ENCODE results near the gene TBC1D22A. TPM values are rescaled to one million over a fixed set of nuclear protein-coding genes. Genes with fewer than 3 reads are reported as not detected.

The TBC1D22A gene
- total RNA-seq, 4 donors from 2014 or later, result 42.6 to 70.4 (median 55.1) TPM

GRCh38 chr22:47219789-47220188, 457.3 kb downstream of the TBC1D22A start:
- no peak overlapping the region for H3K4me3 ChIP-seq
- H3K27me3 ChIP-seq, result no peaks in the 10 kb centered on the region
- no peaks in the 10 kb centered on the region for H3K36me3 ChIP-seq
- H3K27ac ChIP-seq, result no peak overlapping the region
- TF ChIP-seq CTCF (IDR thresholded peaks at IDR 0.05) (no peak), POLR2A (IDR thresholded peaks at IDR 0.05) (no peak)
- H3K9me3 ChIP-seq, result no peaks in the 10 kb centered on the region
- H3K4me1 ChIP-seq, result no peaks in the 10 kb centered on the region
- no peak for DNase-seq

GRCh38 chr22:47220752-47221151, 458.3 kb downstream of the TBC1D22A start:
- H3K4me3 ChIP-seq, result no peak overlapping the region
- H3K4me1 ChIP-seq, result no peaks in the 10 kb centered on the region
- no peaks in the 10 kb centered on the region for H3K27me3 ChIP-seq
- H3K9me3 ChIP-seq, result no peaks in the 10 kb centered on the region
- H3K36me3 ChIP-seq, result no peaks in the 10 kb centered on the region
- DNase-seq, result no peak
- no peak overlapping the region for H3K27ac ChIP-seq
- no peak for TF ChIP-seq POLR2A (IDR thresholded peaks at IDR 0.05)
- TF ChIP-seq CTCF (IDR thresholded peaks at IDR 0.05), result no peak

GRCh38 chr22:47221840-47222615, 459.6 kb downstream of the TBC1D22A start:
- Histone ChIP-seq H3K4me3 (no peak overlapping the region), H3K4me1 (no peaks in the 10 kb centered on the region), H3K27ac (no peak overlapping the region), H3K36me3 (no peaks in the 10 kb centered on the region), H3K27me3 (no peaks in the 10 kb centered on the region), H3K9me3 (no peaks in the 10 kb centered on the region)
- TF ChIP-seq POLR2A (IDR thresholded peaks at IDR 0.05) (no peak), CTCF (IDR thresholded peaks at IDR 0.05) (no peak)
- peak in 1 of 3 donors; percentile 1 for DNase-seq

Other genes starting within 250 kb of the TBC1D22A start
- gene CELSR1, start 225.0 kb upstream of the TBC1D22A start, total RNA-seq, result 10 to 100 TPM in 1 of 4 donors, 1 to 10 TPM in 3; 1.1 to 22.3 (median 1.5) TPM
- 100 to 1,000 TPM in 3 of 4 donors, 10 to 100 TPM in 1; 98.2 to 428 (median 422) TPM for gene GRAMD4, start 142.3 kb upstream of the TBC1D22A start, total RNA-seq
- 100 to 1,000 TPM in 1 of 4 donors, 10 to 100 TPM in 3; 89.1 to 131 (median 94.7) TPM for gene CERK, start 24.4 kb upstream of the TBC1D22A start, total RNA-seq

All from Peyer's patch (tissue), 4 donors.